ENCODE results near the gene ZNF217. TPM values are rescaled to one million over a fixed set of nuclear protein-coding genes. Genes with fewer than 3 reads are reported as not detected.

Gene ZNF217
- total and polyA plus RNA-seq, 10 of the 15 experiments (the other 5 are each of a cell fraction or from before 2014, with no cell fraction given): 8.5 to 76.6 (median 40.6) TPM

DNA sequence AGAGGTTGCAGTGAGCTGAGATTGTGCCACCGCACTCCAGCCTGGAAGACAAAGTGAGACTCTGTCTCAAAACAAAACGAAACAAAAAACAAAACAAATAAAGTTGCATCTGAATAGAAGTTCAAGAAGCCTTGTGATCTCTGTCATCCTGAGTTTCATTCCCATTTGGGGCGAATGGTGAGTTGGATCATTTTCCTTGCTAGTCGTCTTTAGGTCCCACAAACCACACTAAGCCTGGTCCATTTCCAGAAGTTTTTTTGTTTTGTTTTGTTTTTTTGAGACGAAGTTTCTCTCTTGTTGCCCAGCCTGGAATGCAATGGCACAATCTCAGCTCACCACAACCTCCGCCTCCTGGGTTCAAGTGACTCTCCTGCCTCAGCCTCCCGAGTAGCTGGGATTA is 33.8 kb downstream of the ZNF217 start:
- DNase-seq (ENCODE audit: low read depth, low spot score) (no peak), ATAC-seq (no peak), FAIRE-seq (no peak)
- no peak overlapping the region for H2AFZ ChIP-seq (ENCODE audit: control insufficient read depth, low read depth, low read length)
- CTCF ChIA-PET: no interaction called here
- H3K9me3 ChIP-seq (replicated peaks; ENCODE audit: control insufficient read depth, insufficient read depth, low read length): no peaks in the 10 kb centered on the region
- no peaks in the 10 kb centered on the region for H3K79me2 ChIP-seq (ENCODE audit: control insufficient read depth, insufficient read depth, low read length)
- no peaks in the 10 kb centered on the region; the same call in 1 of the 2 replicates for H3K4me1 ChIP-seq (ENCODE audit: control insufficient read depth, insufficient read depth, low read length)
- intact Hi-C loops (cut with micrococcal nuclease; ENCODE audit: unreplicated experiment) (loop anchor here (10.0 kb wide), 1 partner anchor 1085 kb away; no protein-coding TSS in a partner anchor), in situ Hi-C loops (cut with MboI) (loop anchor here (10.0 to 25.0 kb wide), 2 partner anchors 635 to 1077 kb away; no protein-coding TSS in a partner anchor)
- RAD21 ChIA-PET (ENCODE audit: unreplicated experiment): no interaction called here
- no peaks in the 10 kb centered on the region for H4K20me1 ChIP-seq (ENCODE audit: control insufficient read depth, insufficient read depth)
- SMC1A ChIA-PET (ENCODE audit: uncharacterized antibody, unreplicated experiment): interaction anchor here (1.1 kb wide), 1 partner anchor 10 kb away, joined by 3 read pairs; no protein-coding TSS in a partner anchor
- POLR2A ChIA-PET: no interaction called here
- H3K9ac ChIP-seq (ENCODE audit: control insufficient read depth, insufficient read depth, low read length): no peak overlapping the region
- H3K4me2 ChIP-seq (ENCODE audit: control insufficient read depth, insufficient read depth): no peak overlapping the region
- no peaks in the 10 kb centered on the region; a peak in 1 of 4 replicates for H3K36me3 ChIP-seq (ENCODE audit: control insufficient read depth in 2 of 2, insufficient read depth in 2 of 2, low read length in 1 of 2)
- no TSS peak for BruUV-seq (replicated peaks)
- H3K27ac ChIP-seq (ENCODE audit: control insufficient read depth, insufficient read depth): no peak overlapping the region
- H3K4me3 ChIP-seq: no peak overlapping the region
- no peaks in the 10 kb centered on the region for H3K27me3 ChIP-seq (replicated peaks in 1 of 2; ENCODE audit: control insufficient read depth in 2 of 2, insufficient read depth in 2 of 2, low read length in 1 of 2)
- 89% methylated on average over 7 of the region's 7 CpGs for WGBS (ENCODE audit: insufficient coverage, insufficient replicate concordance, low lambda C conversion rate, missing lambda C conversion rate)
- no peak for TF ChIP-seq RELA (IDR thresholded peaks at IDR 0.05; ENCODE audit: borderline replicate concordance, partially characterized antibody)
- TF ChIP-seq EED (IDR thresholded peaks at IDR 0.05; ENCODE audit: low read depth): no peak
- no peak for TF ChIP-seq CHD4 (IDR thresholded peaks at IDR 0.05)
- no peak for TF ChIP-seq CREM (IDR thresholded peaks at IDR 0.05; ENCODE audit: low read depth)
- no peak for TF ChIP-seq PAX8 (IDR thresholded peaks at IDR 0.05)
- TF ChIP-seq ELK1 (IDR thresholded peaks at IDR 0.05; ENCODE audit: low read depth, low read length): no peak
- no peak for TF ChIP-seq TCF3 (IDR thresholded peaks at IDR 0.05; ENCODE audit: borderline replicate concordance, insufficient read depth, low read depth, low read length)
- TF ChIP-seq POLR2AphosphoS2 (IDR thresholded peaks at IDR 0.05; ENCODE audit: low read depth, low read length): no peak
- TF ChIP-seq ZNF384 (IDR thresholded peaks at IDR 0.05; ENCODE audit: borderline replicate concordance, low read depth, low read length): no peak
- TF ChIP-seq, protein P1, sequence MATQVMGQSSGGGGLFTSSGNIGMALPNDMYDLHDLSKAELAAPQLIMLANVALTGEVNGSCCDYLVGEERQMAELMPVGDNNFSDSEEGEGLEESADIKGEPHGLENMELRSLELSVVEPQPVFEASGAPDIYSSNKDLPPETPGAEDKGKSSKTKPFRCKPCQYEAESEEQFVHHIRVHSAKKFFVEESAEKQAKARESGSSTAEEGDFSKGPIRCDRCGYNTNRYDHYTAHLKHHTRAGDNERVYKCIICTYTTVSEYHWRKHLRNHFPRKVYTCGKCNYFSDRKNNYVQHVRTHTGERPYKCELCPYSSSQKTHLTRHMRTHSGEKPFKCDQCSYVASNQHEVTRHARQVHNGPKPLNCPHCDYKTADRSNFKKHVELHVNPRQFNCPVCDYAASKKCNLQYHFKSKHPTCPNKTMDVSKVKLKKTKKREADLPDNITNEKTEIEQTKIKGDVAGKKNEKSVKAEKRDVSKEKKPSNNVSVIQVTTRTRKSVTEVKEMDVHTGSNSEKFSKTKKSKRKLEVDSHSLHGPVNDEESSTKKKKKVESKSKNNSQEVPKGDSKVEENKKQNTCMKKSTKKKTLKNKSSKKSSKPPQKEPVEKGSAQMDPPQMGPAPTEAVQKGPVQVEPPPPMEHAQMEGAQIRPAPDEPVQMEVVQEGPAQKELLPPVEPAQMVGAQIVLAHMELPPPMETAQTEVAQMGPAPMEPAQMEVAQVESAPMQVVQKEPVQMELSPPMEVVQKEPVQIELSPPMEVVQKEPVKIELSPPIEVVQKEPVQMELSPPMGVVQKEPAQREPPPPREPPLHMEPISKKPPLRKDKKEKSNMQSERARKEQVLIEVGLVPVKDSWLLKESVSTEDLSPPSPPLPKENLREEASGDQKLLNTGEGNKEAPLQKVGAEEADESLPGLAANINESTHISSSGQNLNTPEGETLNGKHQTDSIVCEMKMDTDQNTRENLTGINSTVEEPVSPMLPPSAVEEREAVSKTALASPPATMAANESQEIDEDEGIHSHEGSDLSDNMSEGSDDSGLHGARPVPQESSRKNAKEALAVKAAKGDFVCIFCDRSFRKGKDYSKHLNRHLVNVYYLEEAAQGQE (IDR thresholded peaks at IDR 0.05; ENCODE audit: low read depth, low read length): no peak
- TF ChIP-seq RELB (IDR thresholded peaks at IDR 0.05; ENCODE audit: low read depth): no peak
- TF ChIP-seq, protein P2, sequence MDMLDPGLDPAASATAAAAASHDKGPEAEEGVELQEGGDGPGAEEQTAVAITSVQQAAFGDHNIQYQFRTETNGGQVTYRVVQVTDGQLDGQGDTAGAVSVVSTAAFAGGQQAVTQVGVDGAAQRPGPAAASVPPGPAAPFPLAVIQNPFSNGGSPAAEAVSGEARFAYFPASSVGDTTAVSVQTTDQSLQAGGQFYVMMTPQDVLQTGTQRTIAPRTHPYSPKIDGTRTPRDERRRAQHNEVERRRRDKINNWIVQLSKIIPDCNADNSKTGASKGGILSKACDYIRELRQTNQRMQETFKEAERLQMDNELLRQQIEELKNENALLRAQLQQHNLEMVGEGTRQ (IDR thresholded peaks at IDR 0.05; ENCODE audit: borderline replicate concordance, low read depth, low read length): no peak
- TF ChIP-seq POLR2AphosphoS5 (IDR thresholded peaks at IDR 0.05; ENCODE audit: low read length): no peak
- no peak for TF ChIP-seq ZBTB4 (CRISPR knock-in tag; IDR thresholded peaks at IDR 0.05)

All from GM12878 (cell line).